ENCODE measurements around the gene GALT.

GALT gene

DNA sequence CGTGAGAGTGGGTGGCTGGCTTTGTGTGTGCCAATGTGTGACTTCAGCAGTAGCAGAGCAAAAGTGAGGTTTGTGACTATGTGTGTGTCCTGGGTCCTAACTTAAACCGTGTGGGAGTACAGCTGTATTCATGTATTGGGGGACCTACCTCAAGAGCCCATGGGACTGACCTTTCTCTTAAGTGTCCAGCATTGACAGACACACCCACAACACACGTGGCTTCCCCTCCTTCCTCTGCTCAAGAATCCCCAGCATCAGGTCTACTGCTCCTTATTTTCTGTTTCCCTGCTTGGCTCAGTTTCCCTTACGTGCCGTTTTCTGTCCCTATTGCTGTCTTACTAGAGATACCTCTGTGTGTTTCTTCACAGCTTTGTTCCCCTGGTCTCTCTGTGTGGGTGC, 6.1 kb downstream of the GALT start:
- no peak for DNase-seq

- DNase-seq: no peak
Observed at GRCh38 chr9:34653151-34654072, 6.9 kb downstream of the GALT start.

GRCh38 chr9:34654323-34655051, 8.0 kb downstream of the GALT start:
- DNase-seq: no peak

- no peak for DNase-seq
Observed at GRCh38 chr9:34655394-34655793, 8.9 kb downstream of the GALT start.

- DNase-seq: no peak
Observed at GRCh38 chr9:34656992-34657391, 10.5 kb downstream of the GALT start.

DNA sequence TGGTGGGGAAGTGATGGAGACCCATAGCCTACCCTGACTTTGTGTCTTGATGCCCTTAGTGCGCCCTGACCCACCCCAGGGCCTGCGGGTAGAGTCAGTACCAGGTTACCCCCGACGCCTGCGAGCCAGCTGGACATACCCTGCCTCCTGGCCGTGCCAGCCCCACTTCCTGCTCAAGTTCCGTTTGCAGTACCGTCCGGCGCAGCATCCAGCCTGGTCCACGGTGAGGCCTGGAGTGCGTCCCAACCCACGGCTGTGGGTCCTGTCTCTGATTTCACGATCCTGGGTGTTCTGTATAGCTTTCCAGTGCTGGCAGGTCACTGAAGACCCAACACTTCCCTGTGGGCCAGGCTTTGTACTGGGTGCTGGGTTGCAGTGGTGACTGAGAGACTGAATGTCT, 12.0 kb downstream of the GALT start:
- no peak for DNase-seq

DNA sequence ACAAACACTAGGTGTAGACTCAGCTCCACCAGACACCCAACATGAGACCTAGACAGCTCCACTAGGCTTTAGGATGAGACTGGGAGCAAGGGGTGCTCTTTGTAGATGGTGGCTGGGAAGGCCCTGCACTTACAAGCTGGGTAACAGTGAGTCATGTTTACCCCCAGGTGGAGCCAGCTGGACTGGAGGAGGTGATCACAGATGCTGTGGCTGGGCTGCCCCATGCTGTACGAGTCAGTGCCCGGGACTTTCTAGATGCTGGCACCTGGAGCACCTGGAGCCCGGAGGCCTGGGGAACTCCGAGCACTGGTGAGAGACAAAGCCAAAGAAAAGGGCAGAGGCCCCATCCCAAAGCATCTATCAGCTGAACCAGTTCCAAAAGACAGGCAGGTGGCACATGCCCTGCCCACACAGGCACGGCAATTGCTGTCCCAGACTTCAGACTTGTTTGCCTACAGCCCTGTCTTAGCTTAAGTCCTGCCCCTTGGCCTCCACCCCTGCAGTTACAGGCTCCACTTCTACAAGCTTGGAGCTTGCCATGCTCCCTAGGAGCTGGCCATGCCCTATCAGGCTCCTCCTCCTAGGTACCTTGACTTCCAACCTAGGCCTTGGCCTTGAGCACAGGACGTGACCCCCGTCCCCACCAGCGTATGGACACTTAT, 13.2 kb downstream of the GALT start:
- no peak for DNase-seq

- DNase-seq: no peak
Observed at GRCh38 chr9:34662526-34663302, 16.2 kb downstream of the GALT start, which contains the start of gene CCL27. CCL27 (minus strand) TSS chr9:34662657; CDS start chr9:34662633, 24 bp downstream.

GRCh38 chr9:34663303-34663605, 16.8 kb downstream of the GALT start:
- peak; percentile 83 for DNase-seq

DNA sequence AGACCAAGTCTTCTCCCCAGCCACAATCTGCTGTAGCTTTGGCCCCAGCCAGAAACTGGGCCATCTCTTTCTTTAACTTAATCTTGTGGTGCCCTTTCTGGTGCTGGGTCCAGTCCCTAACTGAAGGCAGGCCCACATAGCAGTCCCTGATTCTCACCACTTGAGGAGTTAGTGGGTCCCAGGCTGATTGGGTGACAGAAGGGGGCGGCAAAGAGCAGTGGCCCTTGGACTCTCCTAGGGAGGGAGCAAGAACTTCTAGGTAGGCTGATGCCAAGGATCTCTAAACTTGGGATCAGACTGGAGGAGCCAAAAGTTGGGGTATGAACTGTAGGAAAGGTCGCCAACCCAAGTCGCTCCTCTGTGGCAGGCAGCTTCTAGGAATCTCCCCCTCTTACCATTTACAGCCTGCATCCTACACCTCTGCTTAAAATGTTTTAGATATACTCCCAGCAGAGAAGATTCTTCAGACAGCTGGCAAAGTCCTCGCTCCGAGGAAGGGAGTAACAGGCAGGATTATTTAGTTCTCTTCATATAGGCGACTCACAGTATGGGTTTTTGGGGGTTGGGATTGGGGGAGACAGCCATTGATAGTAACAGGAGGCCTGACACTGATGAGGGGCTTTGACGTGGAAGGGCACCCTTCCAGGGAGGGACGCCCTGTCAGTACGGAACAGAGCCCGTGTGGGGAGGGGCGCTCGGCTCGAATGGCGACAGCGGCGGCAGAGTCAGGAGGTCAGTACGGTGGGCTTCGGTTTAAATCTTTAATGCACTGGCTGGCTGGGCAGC, 18.0 kb downstream of the GALT start:
- peak; percentile 84 for DNase-seq

DNA sequence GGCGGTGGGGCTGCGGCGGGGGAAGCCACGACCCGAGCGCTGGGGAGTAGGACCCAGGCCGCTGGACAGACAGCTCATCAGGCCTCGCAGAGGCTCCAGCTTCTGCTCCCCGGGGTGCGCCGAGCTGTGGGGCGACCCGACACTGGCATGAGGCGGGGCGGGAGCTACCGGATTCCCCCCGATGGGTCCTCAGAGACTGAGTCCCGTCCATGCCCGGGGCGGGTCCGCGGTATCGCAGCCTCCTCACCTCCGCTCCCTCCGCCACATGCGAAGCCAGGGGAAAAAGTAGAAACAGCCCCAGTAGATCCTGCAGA, 18.5 kb downstream of the GALT start:
- DNase-seq: no peak

DNA sequence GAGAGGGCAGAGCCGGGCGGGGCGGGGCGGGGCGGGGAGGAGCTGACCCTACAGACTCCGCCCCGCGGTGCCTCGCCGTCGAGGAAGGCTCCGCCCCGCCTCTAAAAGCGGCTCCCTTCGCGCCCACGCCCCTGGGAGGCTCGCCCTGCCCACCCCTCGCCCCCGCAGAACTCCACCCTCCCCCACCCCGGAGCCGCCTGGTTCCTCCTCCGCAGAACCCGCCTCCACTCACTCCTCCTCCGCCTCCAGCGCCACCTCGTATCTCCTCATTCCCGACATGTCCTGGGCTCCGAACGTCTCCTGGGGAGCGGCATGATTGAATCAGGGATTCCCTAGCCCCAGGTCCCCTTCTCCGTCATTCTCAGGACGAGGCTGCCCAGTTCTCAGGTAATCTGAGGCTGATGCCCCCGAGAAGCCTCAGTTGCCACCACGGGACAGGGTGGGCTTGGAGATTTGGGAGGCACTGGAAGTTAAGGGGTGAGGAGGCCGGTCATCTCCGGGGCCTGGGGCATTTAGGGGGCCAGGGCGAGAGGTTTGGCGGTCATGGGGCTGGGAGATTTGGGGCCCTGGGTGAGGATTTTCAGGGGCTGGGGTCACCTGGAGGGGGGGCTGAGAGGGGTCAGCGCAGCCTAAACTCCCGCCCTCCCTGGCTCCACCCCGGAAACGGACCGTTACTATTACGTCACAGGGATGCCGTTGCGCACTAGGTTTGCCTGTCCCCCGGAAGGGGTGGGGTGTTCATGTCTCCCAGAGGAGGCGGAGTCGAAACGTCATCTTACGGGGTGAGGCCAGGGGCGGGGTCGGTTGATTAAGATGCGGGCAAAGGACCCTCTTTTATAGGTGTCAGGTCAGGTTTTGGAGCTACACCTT, 19.1 kb downstream of the GALT start:
- DNase-seq: peak; percentile 94

DNA sequence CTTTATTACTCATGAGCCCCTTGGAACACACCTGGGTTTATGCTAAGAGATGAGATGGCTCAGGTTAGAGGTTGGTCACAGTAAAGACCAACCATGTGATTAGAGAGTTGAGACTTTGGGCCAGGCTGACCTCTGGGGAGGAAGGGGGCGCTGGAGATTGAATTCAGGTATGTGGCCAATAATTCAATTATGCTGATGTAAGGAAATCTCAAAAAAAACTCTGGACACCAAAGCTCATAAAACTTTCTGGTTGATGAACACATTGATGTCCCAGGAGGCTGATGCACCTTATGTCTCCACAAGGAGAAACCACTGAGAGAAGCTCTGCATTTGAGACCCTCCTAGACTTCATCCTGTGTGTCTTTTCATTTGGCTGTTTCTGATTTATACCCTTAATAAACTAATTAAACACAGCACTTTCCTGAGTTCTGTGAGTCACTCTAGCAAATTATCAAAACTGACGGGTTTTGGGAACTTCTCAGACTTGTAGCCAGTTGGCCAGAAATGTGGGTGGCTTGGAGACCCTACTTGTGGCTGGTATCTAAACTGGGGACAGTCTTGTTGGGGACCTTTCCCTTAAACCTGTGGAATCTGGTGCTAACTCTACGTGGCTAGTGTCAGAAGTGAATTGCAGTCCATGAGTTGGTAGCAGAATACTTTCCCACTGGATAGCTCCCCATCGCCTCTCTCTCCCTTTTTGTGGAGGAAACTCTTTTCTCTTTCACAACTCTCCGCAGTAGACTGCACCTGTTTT, 23.5 kb downstream of the GALT start:
- DNase-seq: no peak

- DNase-seq: no peak
Observed at GRCh38 chr9:34671307-34671706, 24.8 kb downstream of the GALT start.

DNA sequence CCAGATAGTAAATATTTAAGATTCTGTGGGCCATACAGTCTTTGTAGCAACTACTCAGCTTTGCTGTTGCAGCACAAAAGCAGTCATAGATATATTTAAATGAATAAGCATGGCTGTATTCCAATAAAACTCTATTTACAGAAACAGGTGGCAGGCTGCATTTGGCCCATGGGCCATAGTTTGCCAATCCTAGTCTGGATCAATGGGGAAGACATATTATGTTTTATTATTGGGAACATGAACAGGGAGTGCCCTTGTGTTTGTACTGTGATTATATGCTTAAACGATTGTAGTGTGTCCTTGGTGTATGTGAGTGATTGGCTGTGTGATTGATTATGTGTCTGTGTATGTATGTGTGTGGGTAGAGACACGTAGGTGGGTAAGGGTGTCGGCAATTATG, 28.0 kb downstream of the GALT start:
- no peak for DNase-seq

DNA sequence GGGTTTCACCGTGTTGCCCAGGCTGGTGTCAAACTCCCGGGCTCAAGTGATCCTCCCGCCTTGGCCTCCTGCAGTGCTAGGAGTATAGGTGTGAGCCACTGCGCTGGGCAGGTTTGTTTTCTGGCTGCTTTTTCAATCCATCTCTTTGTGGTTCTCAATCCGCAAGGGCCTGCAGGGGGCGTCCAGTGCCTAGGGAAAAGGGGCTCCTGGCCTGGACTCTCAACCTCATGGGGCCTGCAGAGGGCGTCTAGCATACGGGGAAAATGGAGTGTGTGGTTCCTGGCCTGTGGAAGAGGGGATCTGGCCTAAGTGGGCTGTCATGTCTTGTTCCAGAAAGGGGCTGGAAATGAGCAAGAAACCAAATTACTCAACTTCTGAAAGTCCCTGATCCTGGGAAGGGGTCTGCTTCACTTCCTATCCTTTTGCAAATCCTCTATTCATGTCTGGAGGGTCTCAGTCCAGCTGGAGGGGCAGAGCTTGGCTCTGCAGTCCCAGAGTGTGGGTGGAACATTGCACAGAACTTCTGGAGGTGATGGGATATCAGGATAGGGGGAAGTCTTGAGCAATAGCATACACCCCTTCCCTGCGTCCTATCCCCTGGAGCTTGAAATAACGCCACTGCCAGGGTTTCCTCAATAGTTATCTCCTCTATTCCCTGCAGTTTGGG, 28.7 kb downstream of the GALT start:
- DNase-seq: peak; percentile 57

GRCh38 chr9:34675869-34676268, 29.4 kb downstream of the GALT start:
- no peak for DNase-seq

GRCh38 chr9:34684145-34684544, 37.7 kb downstream of the GALT start:
- DNase-seq: no peak

- no peak for DNase-seq
Observed at GRCh38 chr9:34684816-34685215, 38.3 kb downstream of the GALT start.

- DNase-seq: no peak
Observed at GRCh38 chr9:34685591-34685990, 39.1 kb downstream of the GALT start.

Data from CD4-positive, alpha-beta T cell treated with Interleukin-21 for 1 hour (primary cell).